GM10248 (cell line): ENCODE data around the gene ATP11A.

Experiments
- CTCF ChIA-PET: fragments of 300-600 bp; sonication (Branson Sonifier 250); formaldehyde crosslinking; extraction: SDS; loops from one replicate; lab custom pipeline; 2021; ENCODE audit warnings: antibody characterized with exemption; lab: Yijun Ruan, JAX
- POLR2A ChIA-PET: fragments of 350-650 bp; sonication (Branson Sonifier 250); formaldehyde crosslinking; extraction: SDS; loops from one replicate; lab custom pipeline; 2020; ENCODE audit warnings: antibody characterized with exemption; lab: Yijun Ruan, JAX
- DNase-seq: peaks from one replicate; pipeline ENCODE4 v3.0.0; 2012; ENCODE audit errors: extremely low spot score
- CTCF ChIP-seq: IDR thresholded peaks from 2 replicates; pipeline ENCODE4 v1.5.1; 2012; ENCODE audit warnings: mild to moderate bottlenecking, low read depth; ENCODE audit errors: extremely low read depth, missing control alignments, control extremely low read depth

Gene ATP11A

GRCh38 chr13:112835344-112835743, 145.5 kb downstream of the ATP11A start:
- TF ChIP-seq CTCF, result no peak
- DNase-seq, result no peak
- ChIA-PET POLR2A (no interaction called here), CTCF (no interaction called here)

DNA sequence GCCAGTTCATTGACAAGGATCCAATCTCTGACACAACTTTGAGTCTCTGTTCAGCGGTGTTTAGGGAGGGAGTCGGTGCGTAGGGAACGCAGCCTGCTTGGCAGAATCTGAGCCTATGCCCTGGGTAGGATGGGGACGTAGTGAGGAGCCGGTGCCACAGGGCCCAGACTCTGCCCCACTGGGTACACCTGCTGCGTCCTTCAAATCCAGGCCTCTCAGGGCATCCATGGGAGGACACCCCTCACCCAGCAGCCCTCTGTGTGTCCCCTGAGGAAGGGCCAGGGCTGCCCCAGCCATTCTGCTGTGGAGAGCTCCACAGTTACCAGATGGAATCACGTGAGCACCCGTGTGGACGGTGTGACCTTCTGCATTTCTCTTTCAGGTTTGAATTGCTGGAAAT, 146.0 kb downstream of the ATP11A start:
- DNase-seq, result no peak
- TF ChIP-seq CTCF, result no peak
- ChIA-PET CTCF (no interaction called here), POLR2A (no interaction called here)

DNA sequence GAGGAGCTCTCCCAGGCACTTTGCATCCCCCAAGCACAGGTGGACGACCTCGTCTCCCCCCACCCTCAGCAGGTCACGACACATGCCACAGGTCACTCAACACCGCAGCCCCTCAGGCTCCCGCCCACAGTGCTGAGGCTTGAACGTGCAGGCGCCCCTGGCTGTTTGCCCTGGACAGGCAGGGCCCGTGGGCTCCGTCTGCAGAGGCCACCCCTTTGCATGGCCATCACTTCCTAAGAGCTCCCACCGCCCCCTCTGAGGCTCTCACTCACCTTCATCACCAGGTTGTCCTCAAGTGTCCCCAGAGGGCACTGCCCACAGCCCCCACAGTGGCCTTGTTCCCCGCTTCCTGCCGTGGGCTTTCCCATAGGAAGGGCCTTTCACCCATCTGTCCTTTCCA, 147.1 kb downstream of the ATP11A start:
- CTCF ChIA-PET, result interaction anchor here (1.5 kb wide), 1 partner anchor 10 kb away, joined by 5 read pairs; no protein-coding TSS in a partner anchor

DNA sequence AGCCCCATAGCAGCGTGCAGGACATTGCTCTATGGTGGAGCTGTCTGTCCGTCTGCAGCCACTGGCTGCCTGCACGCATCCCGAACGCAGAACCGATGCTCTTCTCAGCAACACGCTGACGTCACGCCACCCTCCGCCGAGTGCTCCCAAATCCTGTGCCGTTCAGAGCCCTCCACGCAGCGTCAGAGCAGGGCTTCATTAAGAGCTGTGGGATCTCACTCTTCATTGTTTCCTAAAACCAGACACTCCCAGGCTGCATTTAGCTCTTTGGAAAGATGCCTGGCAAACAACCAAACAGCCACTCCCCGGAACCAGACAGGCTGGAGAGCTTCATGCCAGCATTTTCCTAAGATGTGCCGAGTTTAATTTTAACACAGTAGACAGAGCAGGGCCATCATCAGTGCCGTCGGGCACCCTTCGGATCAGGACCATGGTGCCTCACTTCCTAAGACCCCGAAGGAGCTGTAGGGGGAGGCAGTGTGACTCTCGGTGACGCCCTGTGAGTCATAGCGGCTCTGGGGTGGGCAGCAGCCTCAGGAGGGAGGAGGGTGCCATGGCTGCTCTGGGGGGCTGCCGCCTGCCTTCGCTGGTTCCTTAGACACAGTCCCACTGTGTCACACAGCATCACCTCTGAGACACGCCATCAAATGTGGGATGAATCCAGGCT, 147.7 kb downstream of the ATP11A start:
- no peak for DNase-seq
- TF ChIP-seq CTCF, result no peak
- ChIA-PET POLR2A (no interaction called here), CTCF (interaction anchor here (1.5 kb wide), 1 partner anchor 10 kb away, joined by 5 read pairs; no protein-coding TSS in a partner anchor)

More for the DNA sequence above, 147.1 kb downstream of the ATP11A start:
- no peak for TF ChIP-seq CTCF
- POLR2A ChIA-PET, result no interaction called here
- DNase-seq, result no peak

- no peak for TF ChIP-seq CTCF
- CTCF ChIA-PET, result no interaction called here
- POLR2A ChIA-PET, result no interaction called here
- DNase-seq, result no peak
Observed at GRCh38 chr13:112838038-112838841, 148.4 kb downstream of the ATP11A start.

DNA sequence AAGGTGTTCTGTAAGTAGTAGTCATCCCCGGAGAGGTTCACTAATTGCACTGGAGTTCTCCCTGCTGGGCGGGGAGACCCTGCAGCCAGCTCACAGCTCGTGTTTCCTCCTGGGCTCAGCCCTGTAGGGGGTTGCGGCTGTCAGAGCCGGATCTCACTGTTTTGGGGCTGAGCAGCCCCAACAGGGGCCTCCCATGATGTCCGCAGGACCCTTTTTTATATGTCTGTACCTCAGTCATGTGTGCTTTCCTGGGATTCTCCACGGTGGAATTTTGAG, 148.9 kb downstream of the ATP11A start:
- DNase-seq, result no peak
- POLR2A ChIA-PET, result no interaction called here
- CTCF ChIA-PET, result no interaction called here
- TF ChIP-seq CTCF, result no peak
